MM.1S (cell line): Measurements from ENCODE around the gene MMP19.

Source experiments
- DNase-seq: peaks from one replicate; pipeline ENCODE4 v3.0.0-alpha.2; 2015
- H2AFZ ChIP-seq: fragments of 300-600 bp; sonication (generic); 2 replicates; pipeline ENCODE4 v1.6.0; 2016; ENCODE audit warnings: antibody characterized with exemption, low read length
- H3F3A ChIP-seq: fragments of 300-600 bp; sonication (generic); 2 replicates; pipeline ENCODE4 v1.6.1; 2016; ENCODE audit warnings: mild to moderate bottlenecking, antibody characterized with exemption, low read length, moderate library complexity, mixed read lengths; ENCODE audit not compliant: insufficient read depth
- H3K27ac ChIP-seq: fragments of 300-600 bp; sonication (generic); 2 replicates; pipeline ENCODE4 v1.5.1; 2016; ENCODE audit warnings: mild to moderate bottlenecking, low read length
- H3K27me3 ChIP-seq: fragments of 300-600 bp; sonication (generic); replicated peaks from 2 replicates; pipeline ENCODE4 v1.6.0; 2016; ENCODE audit warnings: low read length; ENCODE audit not compliant: insufficient read depth
- H3K36me3 ChIP-seq: fragments of 300-600 bp; sonication (generic); replicated peaks from 2 replicates; pipeline ENCODE4 v1.6.1; 2016; ENCODE audit warnings: mild to moderate bottlenecking, low read length, mixed read lengths; ENCODE audit not compliant: insufficient read depth
- H3K4me1 ChIP-seq: fragments of 300-600 bp; sonication (generic); 2 replicates; pipeline ENCODE4 v1.6.1; 2016; ENCODE audit warnings: low read length, mixed read lengths
- H3K4me2 ChIP-seq: fragments of 300-600 bp; sonication (generic); 2 replicates; pipeline ENCODE4 v1.6.0; 2016; ENCODE audit warnings: low read depth, low read length
- H3K4me3 ChIP-seq: fragments of 300-600 bp; sonication (generic); 2 replicates; pipeline ENCODE4 v1.5.1; 2016; ENCODE audit warnings: low read length, mixed read lengths
- H3K79me2 ChIP-seq: fragments of 300-600 bp; sonication (generic); 2 replicates; pipeline ENCODE4 v1.6.1; 2016; ENCODE audit warnings: mixed run types, low read length, mixed read lengths
- H3K9ac ChIP-seq: fragments of 300-600 bp; sonication (generic); 2 replicates; pipeline ENCODE4 v1.6.1; 2016; ENCODE audit warnings: low read length, mixed read lengths
- H3K9me2 ChIP-seq: fragments of 300-600 bp; sonication (generic); replicated peaks from 2 replicates; pipeline ENCODE4 v1.6.1; 2016; ENCODE audit warnings: mild to moderate bottlenecking, low read length, mixed read lengths; ENCODE audit not compliant: insufficient read depth
- H3K9me3 ChIP-seq: fragments of 300-600 bp; sonication (generic); replicated peaks from 2 replicates; pipeline ENCODE4 v1.6.1; 2016; ENCODE audit warnings: mild to moderate bottlenecking, low read length, mixed read lengths; ENCODE audit not compliant: insufficient read depth
- H4K20me1 ChIP-seq: fragments of 300-600 bp; sonication (generic); 2 replicates; pipeline ENCODE4 v1.6.1; 2016; ENCODE audit warnings: mild to moderate bottlenecking, low read length, moderate library complexity, mixed read lengths; ENCODE audit not compliant: insufficient read depth
- EZH2 ChIP-seq: fragments of 300-600 bp; sonication (generic); optimal IDR thresholded peaks from 2 replicates; pipeline ENCODE3; 2017; ENCODE audit warnings: low read depth, mild to moderate bottlenecking, antibody characterized with exemption, low read length, mixed read lengths
- EZH2phosphoT487 ChIP-seq: fragments of 300-600 bp; sonication (generic); IDR thresholded peaks from 2 replicates; pipeline ENCODE4 v1.6.1; 2018; ENCODE audit warnings: antibody characterized with exemption, low read length
- TF ChIP-seq, protein P1 (sequence below): fragments of 300-600 bp; sonication (generic); IDR thresholded peaks from 2 replicates; pipeline ENCODE4 v1.5.1; 2016; ENCODE audit warnings: antibody characterized with exemption, low read length, mixed read lengths

The MMP19 gene

DNA sequence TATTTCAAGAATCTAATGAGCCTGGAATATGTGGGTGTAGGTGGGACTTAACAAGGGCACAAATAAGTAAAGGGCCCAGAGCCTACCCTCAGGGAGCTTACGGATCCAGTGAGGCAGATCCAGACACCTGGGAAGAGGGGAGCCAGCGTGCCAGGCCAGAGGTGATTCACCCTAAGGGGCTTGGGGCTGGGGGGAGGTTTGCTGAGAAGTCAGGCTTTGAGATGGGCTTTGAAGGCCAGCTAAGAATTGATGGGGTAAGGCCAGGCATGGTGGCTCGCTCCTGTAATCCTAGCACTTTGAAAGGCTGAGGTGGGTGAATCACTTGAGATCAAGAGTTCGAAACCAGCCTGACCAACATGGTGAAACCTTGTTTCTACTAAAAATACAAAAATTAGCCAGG lies 695 bp upstream of the MMP19 start:
- no peak overlapping the region for H2AFZ ChIP-seq
- no peaks in the 10 kb centered on the region for H3K36me3 ChIP-seq
- no peak for DNase-seq
- no peak overlapping the region for H3K27ac ChIP-seq
- H3F3A ChIP-seq, result no peaks in the 10 kb centered on the region
- H3K9ac ChIP-seq, result no peak overlapping the region
- no peaks in the 10 kb centered on the region for H3K4me1 ChIP-seq
- H3K27me3 ChIP-seq, result peaks cover 6% of the 10 kb centered on the region; the same call in 1 of the 2 replicates
- H3K9me3 ChIP-seq, result no peaks in the 10 kb centered on the region
- H3K79me2 ChIP-seq, result no peaks in the 10 kb centered on the region
- H3K4me2 ChIP-seq, result no peak overlapping the region
- no peaks in the 10 kb centered on the region for H3K9me2 ChIP-seq
- TF ChIP-seq, protein P1, sequence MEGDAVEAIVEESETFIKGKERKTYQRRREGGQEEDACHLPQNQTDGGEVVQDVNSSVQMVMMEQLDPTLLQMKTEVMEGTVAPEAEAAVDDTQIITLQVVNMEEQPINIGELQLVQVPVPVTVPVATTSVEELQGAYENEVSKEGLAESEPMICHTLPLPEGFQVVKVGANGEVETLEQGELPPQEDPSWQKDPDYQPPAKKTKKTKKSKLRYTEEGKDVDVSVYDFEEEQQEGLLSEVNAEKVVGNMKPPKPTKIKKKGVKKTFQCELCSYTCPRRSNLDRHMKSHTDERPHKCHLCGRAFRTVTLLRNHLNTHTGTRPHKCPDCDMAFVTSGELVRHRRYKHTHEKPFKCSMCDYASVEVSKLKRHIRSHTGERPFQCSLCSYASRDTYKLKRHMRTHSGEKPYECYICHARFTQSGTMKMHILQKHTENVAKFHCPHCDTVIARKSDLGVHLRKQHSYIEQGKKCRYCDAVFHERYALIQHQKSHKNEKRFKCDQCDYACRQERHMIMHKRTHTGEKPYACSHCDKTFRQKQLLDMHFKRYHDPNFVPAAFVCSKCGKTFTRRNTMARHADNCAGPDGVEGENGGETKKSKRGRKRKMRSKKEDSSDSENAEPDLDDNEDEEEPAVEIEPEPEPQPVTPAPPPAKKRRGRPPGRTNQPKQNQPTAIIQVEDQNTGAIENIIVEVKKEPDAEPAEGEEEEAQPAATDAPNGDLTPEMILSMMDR, result no peak
- TF ChIP-seq EZH2 (no peak), EZH2phosphoT487 (no peak)
- H3K4me3 ChIP-seq, result no peak overlapping the region
- no peaks in the 10 kb centered on the region for H4K20me1 ChIP-seq

DNA sequence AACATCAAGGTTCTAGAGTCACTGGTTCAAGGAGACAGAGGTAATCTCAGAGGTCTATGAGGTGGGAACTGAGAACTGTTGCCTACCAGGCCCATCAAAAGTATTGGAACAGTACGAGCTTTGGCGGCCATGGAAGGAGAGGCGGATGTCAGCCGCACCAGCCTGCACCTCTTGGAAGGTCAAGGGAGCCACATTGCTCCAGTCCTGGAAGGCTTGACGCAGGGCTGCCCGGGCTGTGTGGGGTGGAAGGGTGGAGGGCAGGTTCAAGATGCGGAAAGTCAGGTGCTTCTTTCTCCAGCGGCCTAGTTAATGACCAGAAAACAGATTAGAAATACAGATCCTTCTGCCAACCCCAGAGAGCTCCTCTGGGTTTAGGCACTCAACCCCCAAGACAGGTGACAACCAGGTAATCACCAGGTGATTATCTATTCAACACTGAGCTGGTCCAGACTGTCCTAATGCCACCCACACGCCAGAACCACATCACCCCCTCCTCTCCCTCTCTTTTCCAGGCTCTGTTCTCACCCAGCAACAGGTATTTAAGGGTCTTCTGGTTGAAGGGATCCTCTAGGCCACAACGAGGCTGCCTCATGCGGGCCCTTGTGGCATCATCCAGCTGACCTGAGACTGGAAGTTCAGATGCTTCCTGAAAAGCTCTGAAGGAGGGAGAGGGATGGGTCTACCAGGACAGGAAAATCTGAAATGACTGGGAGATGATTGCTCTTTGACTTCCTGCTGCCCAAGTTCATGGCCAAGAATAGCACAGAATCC lies 2.0 kb downstream of the MMP19 start:
- Histone ChIP-seq H3K27me3 (no peaks in the 10 kb centered on the region; the same call in 1 of the 2 replicates), H3K36me3 (no peaks in the 10 kb centered on the region), H3K9ac (no peak overlapping the region), H4K20me1 (no peaks in the 10 kb centered on the region), H3K4me1 (no peaks in the 10 kb centered on the region), H3F3A (no peaks in the 10 kb centered on the region), H3K9me2 (no peaks in the 10 kb centered on the region), H2AFZ (no peak overlapping the region), H3K9me3 (no peaks in the 10 kb centered on the region), H3K79me2 (no peaks in the 10 kb centered on the region), H3K4me3 (no peak overlapping the region), H3K27ac (no peak overlapping the region), H3K4me2 (no peak overlapping the region)
- no peak for DNase-seq
- TF ChIP-seq EZH2 (no peak), EZH2phosphoT487 (no peak)
- TF ChIP-seq, protein P1, result no peak

DNA sequence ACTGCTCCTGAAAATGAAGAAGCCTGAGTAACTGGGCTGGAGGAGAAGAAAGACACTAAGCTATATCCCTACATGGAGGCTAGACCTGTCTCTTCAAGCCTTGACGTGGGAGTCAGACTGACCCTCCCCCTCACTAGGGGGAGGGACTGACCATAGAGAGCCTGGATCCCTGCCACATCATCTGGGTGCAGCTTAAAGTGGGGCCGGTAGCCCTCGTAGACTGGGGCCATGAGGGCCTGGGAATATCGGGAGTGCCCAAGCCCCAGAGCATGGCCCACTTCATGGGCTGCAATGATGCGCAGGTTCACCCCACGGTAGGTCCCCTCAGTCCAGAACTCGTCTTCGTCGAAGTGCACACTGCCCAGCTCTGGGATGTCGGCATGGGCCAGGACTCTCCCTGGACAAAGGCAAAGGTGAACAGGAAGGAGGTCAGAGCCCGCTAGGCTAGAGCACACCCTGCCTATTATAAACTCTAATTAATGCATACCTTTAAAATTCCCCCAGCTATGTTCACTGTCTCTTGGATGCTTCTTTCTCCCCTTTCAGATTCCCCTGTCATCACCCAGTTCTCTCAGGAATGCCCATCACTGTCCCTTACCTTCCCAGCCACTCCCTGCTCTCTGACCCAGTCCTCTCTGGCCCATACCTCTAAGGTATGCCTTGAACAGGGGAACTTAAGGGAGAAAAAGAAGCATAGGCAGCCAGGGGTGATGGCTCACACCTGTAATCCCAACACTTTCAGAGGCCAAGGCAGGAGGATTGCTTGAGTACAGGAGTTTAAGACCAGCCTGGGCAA lies 3.2 kb downstream of the MMP19 start:
- no peak for DNase-seq
- Histone ChIP-seq H4K20me1 (no peaks in the 10 kb centered on the region), H3F3A (no peaks in the 10 kb centered on the region), H3K79me2 (no peaks in the 10 kb centered on the region), H3K27me3 (no peaks in the 10 kb centered on the region), H3K9me3 (no peaks in the 10 kb centered on the region), H3K9me2 (no peaks in the 10 kb centered on the region), H3K36me3 (no peaks in the 10 kb centered on the region), H3K4me1 (no peaks in the 10 kb centered on the region), H3K4me2 (no peak overlapping the region), H2AFZ (no peak overlapping the region), H3K4me3 (no peak overlapping the region), H3K9ac (no peak overlapping the region), H3K27ac (no peak overlapping the region)
- TF ChIP-seq EZH2phosphoT487 (no peak), EZH2 (no peak)
- TF ChIP-seq, protein P1, result no peak
